Erythroblast (primary cell): Measurements from ENCODE around the gene CSTF2T.

Experiments
- DNase-seq, 2 experiments: peaks; one replicate each; lab custom pipeline; 2025; lab: John Stamatoyannopoulos, UW
- GATA1 ChIP-seq: IDR thresholded peaks from 2 replicates; pipeline ENCODE4 v1.6.1; 2011; ENCODE audit warnings: low read depth, mild to moderate bottlenecking, control low read depth, low read length, moderate library complexity
- POLR2A ChIP-seq: IDR thresholded peaks from 2 replicates; pipeline ENCODE4 v1.6.1; 2011; ENCODE audit warnings: mild to moderate bottlenecking, low read length

CSTF2T gene

GRCh38 chr10:51685768-51686167, 13.6 kb downstream of the CSTF2T start:
- DNase-seq = no peak
- TF ChIP-seq POLR2A (no peak), GATA1 (no peak)

GRCh38 chr10:51683031-51683691, 16.2 kb downstream of the CSTF2T start:
- no peak for TF ChIP-seq GATA1
- no peak for TF ChIP-seq POLR2A
- DNase-seq = no peak

GRCh38 chr10:51679841-51680240, 19.6 kb downstream of the CSTF2T start:
- TF ChIP-seq GATA1 (no peak), POLR2A (no peak)
- DNase-seq = no peak

GRCh38 chr10:51675088-51675487, 24.3 kb downstream of the CSTF2T start:
- TF ChIP-seq POLR2A (no peak), GATA1 (no peak)
- DNase-seq = no peak

GRCh38 chr10:51672039-51672535, 27.3 kb downstream of the CSTF2T start:
- TF ChIP-seq POLR2A (no peak), GATA1 (no peak)

GRCh38 chr10:51669041-51669440, 30.4 kb downstream of the CSTF2T start:
- DNase-seq = no peak

More at GRCh38 chr10:51672039-51672535, 27.3 kb downstream of the CSTF2T start:
- DNase-seq = no peak

GRCh38 chr10:51668336-51668689, 31.1 kb downstream of the CSTF2T start:
- TF ChIP-seq POLR2A = no peak
- no peak for TF ChIP-seq GATA1
- DNase-seq = no peak

More at GRCh38 chr10:51669041-51669440, 30.4 kb downstream of the CSTF2T start:
- TF ChIP-seq GATA1 = no peak
- no peak for TF ChIP-seq POLR2A

- DNase-seq = no peak
- TF ChIP-seq GATA1 (no peak), POLR2A (no peak)
Measured at GRCh38 chr10:51667678-51668335, 31.6 kb downstream of the CSTF2T start.

- no peak for DNase-seq
- no peak for TF ChIP-seq GATA1
- TF ChIP-seq POLR2A = no peak
Measured at GRCh38 chr10:51666456-51666855, 32.9 kb downstream of the CSTF2T start.

- no peak for DNase-seq
Measured at GRCh38 chr10:51663086-51663485, 36.3 kb downstream of the CSTF2T start.

GRCh38 chr10:51659344-51659743, 40.1 kb downstream of the CSTF2T start:
- DNase-seq = no peak
- TF ChIP-seq GATA1 = no peak
- no peak for TF ChIP-seq POLR2A

More at GRCh38 chr10:51663086-51663485, 36.3 kb downstream of the CSTF2T start:
- TF ChIP-seq GATA1 (no peak), POLR2A (no peak)

- no peak for DNase-seq
- TF ChIP-seq GATA1 (no peak), POLR2A (no peak)
Measured at GRCh38 chr10:51658000-51658399, 41.4 kb downstream of the CSTF2T start.

- TF ChIP-seq POLR2A = no peak
- no peak for DNase-seq
Measured at GRCh38 chr10:51656503-51656902, 42.9 kb downstream of the CSTF2T start.

GRCh38 chr10:51654918-51655317, 44.5 kb downstream of the CSTF2T start:
- DNase-seq = no peak
- TF ChIP-seq GATA1 = no peak
- no peak for TF ChIP-seq POLR2A

GRCh38 chr10:51653025-51653424, 46.4 kb downstream of the CSTF2T start:
- DNase-seq = no peak
- TF ChIP-seq GATA1 (no peak), POLR2A (no peak)
